ENCODE data around the gene BOLL.
"Not testable (repeated sequence)": the region's sequence is repeated elsewhere in the genome, so short reads cannot be mapped to it uniquely, and the experiment has no call there.

BOLL gene

GRCh38 chr2:197705121-197705911 lies 79.8 kb downstream of the BOLL start, which contains the start of gene MARS2:
TSS of gene MARS2 (plus strand) at chr2:197705369. CDS start at chr2:197705406, 37 bp downstream.
- TF ChIP-seq CTCF (IDR thresholded peaks at IDR 0.05; ENCODE audit: unreplicated experiment in 3 of 3) = no peak
- H3K27ac Mint-ChIP-seq = peak within 1 kb of the TSS; percentile 86 to 95 (median 91)

GRCh38 chr2:197704434-197705120 lies 80.5 kb downstream of the BOLL start:
- Mint-ChIP-seq H3K36me3 (ENCODE audit: low read depth) (peaks cover 2% of the 10 kb centered on the region), H3K4me3 (peak overlapping the region; percentile 76 to 86 (median 84)), H3K4me1 (peaks cover 35% of the 10 kb centered on the region)

More at GRCh38 chr2:197705121-197705911, 79.8 kb downstream of the BOLL start, which contains the start of gene MARS2:
- Mint-ChIP-seq H3K27me3 (ENCODE audit: low read depth) (no peaks in the 10 kb centered on the region), H3K4me3 (peak within 1 kb of the TSS; percentile 86 to 92 (median 91)), H3K4me1 (peaks cover 35% of the 10 kb centered on the region), H3K36me3 (ENCODE audit: low read depth) (peaks cover 7% of the 10 kb centered on the region), H3K9me3 (no peaks in the 10 kb centered on the region)

GRCh38 chr2:197700960-197701359 lies 84.2 kb downstream of the BOLL start:
- no peak for TF ChIP-seq CTCF (IDR thresholded peaks at IDR 0.05; ENCODE audit: unreplicated experiment in 3 of 3)
- no peak overlapping the region for H3K4me3 Mint-ChIP-seq
- H3K4me1 Mint-ChIP-seq = peaks cover 6% of the 10 kb centered on the region

More at GRCh38 chr2:197704434-197705120, 80.5 kb downstream of the BOLL start:
- Mint-ChIP-seq H3K27me3 (ENCODE audit: low read depth) (no peaks in the 10 kb centered on the region), H3K9me3 (no peaks in the 10 kb centered on the region), H3K27ac (peak overlapping the region; percentile 86 to 95 (median 91))
- TF ChIP-seq CTCF (IDR thresholded peaks at IDR 0.05; ENCODE audit: unreplicated experiment in 3 of 3) = no peak

GRCh38 chr2:197699724-197700123 lies 85.4 kb downstream of the BOLL start:
- not testable (repeated sequence) for H3K36me3 Mint-ChIP-seq (ENCODE audit: low read depth); H3K27ac Mint-ChIP-seq; H3K4me3 Mint-ChIP-seq; H3K4me1 Mint-ChIP-seq; H3K27me3 Mint-ChIP-seq (ENCODE audit: low read depth)
- H3K9me3 Mint-ChIP-seq = peaks cover 15% of the 10 kb centered on the region

More at GRCh38 chr2:197700960-197701359, 84.2 kb downstream of the BOLL start:
- Mint-ChIP-seq H3K27ac (no peak overlapping the region), H3K36me3 (ENCODE audit: low read depth) (peaks cover 7% of the 10 kb centered on the region), H3K9me3 (peaks cover 11% of the 10 kb centered on the region), H3K27me3 (ENCODE audit: low read depth) (no peaks in the 10 kb centered on the region)

GRCh38 chr2:197696571-197696970 lies 88.5 kb downstream of the BOLL start:
- peaks cover 21% of the 10 kb centered on the region for H3K9me3 Mint-ChIP-seq
- H3K27me3 Mint-ChIP-seq (ENCODE audit: low read depth); H3K4me1 Mint-ChIP-seq; H3K36me3 Mint-ChIP-seq (ENCODE audit: low read depth); H3K4me3 Mint-ChIP-seq; H3K27ac Mint-ChIP-seq: not testable (repeated sequence)

GRCh38 chr2:197695971-197696370 lies 89.1 kb downstream of the BOLL start:
- H3K27ac Mint-ChIP-seq; H3K36me3 Mint-ChIP-seq (ENCODE audit: low read depth); H3K4me1 Mint-ChIP-seq; H3K27me3 Mint-ChIP-seq (ENCODE audit: low read depth); H3K4me3 Mint-ChIP-seq: not testable (repeated sequence)
- peaks cover 21% of the 10 kb centered on the region for H3K9me3 Mint-ChIP-seq

GRCh38 chr2:197695206-197695605 lies 89.9 kb downstream of the BOLL start:
- H3K4me3 Mint-ChIP-seq; H3K27me3 Mint-ChIP-seq (ENCODE audit: low read depth); H3K27ac Mint-ChIP-seq; H3K4me1 Mint-ChIP-seq; H3K36me3 Mint-ChIP-seq (ENCODE audit: low read depth): not testable (repeated sequence)
- peaks cover 21% of the 10 kb centered on the region for H3K9me3 Mint-ChIP-seq

Data from nephron (organoid).